NCI-H748 (cell line): ENCODE data around the gene ANKS1B.

ENCODE experiments used
- DNase-seq: peaks from one replicate; lab custom pipeline; 2025; ENCODE audit not compliant: unreplicated experiment; lab: John Stamatoyannopoulos, UW

ANKS1B gene

GRCh38 chr12:99486277-99486676, 498.5 kb downstream of the ANKS1B start:
- no peak for DNase-seq

DNA sequence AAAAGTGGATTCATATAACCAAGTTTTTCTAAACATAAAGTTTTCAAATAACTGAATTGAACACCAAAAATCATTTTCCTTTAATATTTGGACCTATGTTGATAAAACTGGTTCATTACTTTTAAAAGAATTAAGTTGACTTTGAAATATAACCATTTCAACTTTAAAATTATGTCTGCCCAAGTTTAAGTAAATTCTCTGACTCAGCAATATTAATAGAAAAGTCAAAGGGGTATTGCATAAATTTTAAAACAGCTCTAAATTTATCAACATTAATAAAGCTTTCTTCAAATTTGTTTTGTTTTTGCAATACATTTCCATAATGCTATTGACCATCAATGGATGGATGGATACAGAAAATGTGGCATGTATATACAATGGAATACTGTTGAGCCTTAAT, 505.6 kb downstream of the ANKS1B start:
- no peak for DNase-seq

- peak; percentile 66 for DNase-seq
Observed at GRCh38 chr12:99476956-99477355, 507.8 kb downstream of the ANKS1B start.

DNA sequence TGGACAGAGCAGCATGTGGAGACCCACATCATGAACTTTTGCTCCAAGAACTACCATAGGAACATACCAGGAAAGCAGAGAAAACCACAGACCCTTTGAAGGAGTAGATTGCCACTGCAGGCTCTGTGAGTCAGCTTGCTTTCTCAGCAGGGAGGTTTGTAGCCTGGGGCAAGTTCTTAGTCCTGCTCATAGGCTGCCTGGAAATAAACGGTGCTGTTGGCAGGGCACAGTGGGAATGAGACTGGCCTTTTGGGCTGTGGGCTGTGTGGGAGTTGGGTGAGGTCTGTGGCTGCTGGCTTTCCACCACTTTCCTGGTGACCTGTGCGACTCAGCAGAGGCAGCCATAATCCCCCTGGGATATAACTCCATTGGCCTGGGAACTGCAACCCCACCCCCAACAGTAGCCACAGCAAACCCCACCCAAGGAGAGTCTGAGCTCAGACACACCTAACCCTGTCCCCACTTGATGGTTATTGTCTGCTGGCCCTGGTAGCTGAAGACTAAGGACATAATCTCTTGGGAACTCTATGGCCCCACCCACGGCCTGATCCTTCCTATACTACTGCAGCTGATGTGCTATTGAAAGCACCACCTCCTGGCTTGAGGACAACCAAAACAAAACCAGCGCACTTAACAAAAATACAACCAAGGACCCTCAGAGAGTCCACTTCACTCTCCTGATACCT, 529.2 kb downstream of the ANKS1B start:
- DNase-seq = no peak

GRCh38 chr12:99454539-99455172, 530.1 kb downstream of the ANKS1B start:
- DNase-seq = no peak

GRCh38 chr12:99453836-99454538, 530.7 kb downstream of the ANKS1B start:
- no peak for DNase-seq

DNA sequence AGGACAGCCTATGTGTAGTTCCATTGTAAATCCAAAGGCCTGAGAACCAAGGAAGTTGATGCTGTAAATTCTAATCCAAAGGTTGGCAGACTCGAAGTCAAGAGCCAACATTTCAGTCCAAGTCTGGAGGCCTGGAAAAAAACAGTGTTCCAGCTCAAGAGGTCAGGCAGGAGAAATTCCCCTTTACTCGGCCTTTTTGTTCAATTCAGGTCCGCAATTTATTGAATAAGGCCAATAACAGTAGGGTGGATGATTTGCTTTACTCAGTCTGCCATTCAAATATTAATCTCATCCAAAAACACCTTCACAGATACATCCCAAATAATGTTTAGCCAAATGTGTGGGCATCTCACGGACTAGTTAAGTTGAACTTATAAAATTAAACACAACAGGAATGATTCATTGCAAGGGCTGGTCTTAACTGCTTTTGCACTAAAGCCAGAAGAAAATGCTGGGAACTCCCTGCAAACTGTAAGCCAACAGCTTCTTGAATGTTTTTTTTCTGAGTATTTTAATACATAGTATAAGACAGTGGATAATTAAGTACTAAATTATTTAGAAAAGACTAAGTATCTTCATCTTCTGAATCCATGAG, 534.6 kb downstream of the ANKS1B start:
- DNase-seq = no peak

- no peak for DNase-seq
Observed at GRCh38 chr12:99444859-99445316, 539.8 kb downstream of the ANKS1B start.

DNA sequence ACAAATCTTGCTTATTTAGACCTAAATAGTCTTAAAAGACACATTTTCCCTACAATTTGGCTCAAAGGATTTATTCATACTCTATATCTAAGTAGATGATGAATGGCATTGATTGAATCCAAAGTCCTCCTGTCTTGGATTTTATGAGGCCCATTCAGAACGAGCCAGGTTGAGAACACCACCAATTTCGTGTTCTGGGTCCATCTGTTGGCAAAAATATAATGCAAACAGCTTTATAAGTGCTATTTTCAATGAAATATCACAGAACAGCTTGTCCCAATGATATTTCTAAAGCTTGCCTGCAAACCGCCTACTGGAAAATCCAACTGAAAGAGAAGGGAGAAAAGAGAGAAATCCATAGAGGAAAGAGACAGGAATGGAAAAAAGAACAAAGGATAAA, 542.0 kb downstream of the ANKS1B start:
- no peak for DNase-seq

GRCh38 chr12:99439399-99439798, 545.3 kb downstream of the ANKS1B start:
- no peak for DNase-seq

DNA sequence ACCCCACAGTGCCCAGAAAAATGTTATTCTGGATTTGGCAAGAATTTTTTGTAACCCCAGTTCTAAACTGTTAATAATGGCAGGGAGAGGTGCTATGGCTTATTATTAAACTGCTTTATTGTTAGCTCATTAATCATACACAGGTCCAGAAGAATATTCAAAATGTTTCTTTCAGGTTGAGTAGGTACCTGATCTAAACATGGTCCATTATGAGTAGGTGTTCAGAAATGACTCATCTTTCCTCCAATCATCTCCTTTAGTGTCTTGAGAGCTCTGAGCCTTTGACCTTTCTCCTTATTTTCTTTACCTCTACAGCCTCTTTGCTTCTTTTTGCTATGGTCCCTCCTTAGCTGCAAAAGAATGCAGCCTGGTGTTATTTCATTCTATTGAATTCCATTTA, 548.2 kb downstream of the ANKS1B start:
- DNase-seq = no peak

DNA sequence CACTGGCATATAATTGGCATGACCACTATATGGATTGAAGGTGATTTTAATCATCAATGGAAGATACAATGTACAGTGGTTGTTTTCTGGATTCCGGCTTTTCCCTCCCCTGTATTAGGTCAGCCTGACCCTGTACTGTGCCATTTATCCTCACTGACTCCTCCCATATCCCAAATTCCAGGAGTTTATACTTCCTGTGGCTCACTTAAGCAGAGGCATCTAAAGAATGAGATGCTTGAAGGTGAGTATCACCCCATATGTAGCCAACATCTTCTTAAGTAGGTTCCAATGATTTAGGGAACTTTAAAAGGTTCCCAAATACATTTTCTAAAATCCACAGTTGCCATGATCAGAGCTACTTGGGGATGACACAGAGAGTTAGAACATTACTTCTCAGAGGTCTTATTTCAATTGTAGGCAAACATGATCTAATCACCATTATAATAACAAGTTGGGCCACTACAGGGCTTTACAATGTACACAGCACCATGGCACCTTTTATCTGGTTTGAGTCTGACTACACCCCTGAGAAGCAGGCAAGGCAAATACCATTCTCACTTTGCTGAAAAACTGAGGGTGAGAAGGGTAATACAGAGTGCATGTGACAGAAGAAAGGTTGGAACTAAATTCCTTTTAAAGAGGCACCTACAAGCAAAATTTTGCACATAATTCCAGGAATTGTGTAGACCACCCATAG, 549.5 kb downstream of the ANKS1B start:
- no peak for DNase-seq

- no peak for DNase-seq
Observed at GRCh38 chr12:99433155-99433554, 551.6 kb downstream of the ANKS1B start.

GRCh38 chr12:99431203-99431602, 553.5 kb downstream of the ANKS1B start:
- DNase-seq = no peak

GRCh38 chr12:99427104-99427503, 557.6 kb downstream of the ANKS1B start:
- no peak for DNase-seq

GRCh38 chr12:99418379-99418778, 566.4 kb downstream of the ANKS1B start:
- DNase-seq = no peak

GRCh38 chr12:99413751-99414150, 571.0 kb downstream of the ANKS1B start:
- DNase-seq = no peak

DNA sequence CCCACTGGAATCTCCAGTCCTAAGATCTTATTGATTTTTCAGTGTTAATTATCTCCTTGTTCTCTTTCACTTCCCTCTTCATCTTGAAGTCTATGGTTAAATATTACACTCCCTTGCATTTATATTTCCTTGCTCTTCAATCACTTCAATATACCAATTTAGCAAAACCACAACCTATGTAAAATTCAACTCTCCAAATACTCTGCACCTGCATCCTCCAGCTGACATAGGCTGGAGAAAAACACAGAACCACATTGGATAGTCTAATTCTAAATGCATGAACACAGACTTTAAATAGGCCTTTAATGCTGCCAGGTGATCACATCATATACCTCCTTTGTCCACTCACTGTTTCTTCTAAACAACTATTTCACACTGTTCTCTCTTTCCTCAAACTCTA, 591.0 kb downstream of the ANKS1B start:
- DNase-seq = no peak

DNA sequence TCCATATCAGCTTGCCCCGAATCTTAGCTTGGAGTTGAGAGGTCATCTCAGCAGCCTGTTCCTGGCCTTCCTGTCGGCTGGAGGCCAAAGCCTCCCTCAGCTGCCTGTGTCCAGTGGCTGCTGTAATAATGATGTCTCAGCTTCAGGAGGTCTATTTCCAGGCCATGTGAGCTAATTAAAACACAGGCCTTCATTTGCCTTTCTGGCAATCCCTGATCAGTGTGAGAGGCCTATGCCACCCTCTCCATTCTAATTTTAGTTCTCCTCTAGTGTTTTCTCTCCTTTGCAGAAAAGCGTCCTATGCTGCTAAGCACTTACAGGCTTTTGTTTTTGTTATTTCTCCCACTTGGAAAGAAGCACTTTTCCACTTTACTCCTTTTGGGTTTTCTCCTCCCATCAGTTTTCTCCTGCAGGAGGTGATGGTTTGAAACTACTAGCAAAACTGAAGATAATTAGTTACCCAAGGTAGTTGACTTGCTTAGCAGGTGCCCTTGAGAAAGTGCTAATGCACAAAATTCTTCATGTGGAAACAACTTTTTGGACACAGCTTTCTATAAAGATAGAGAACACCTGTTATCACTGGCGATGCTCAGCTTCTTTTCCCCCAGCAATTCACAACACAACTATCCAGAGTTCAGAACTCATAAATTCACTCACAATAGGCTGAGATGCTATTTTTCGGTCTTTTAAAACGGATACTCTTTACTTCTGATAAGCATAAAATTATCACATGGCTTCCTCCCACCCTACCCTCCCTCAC, 592.5 kb downstream of the ANKS1B start:
- DNase-seq = no peak

DNA sequence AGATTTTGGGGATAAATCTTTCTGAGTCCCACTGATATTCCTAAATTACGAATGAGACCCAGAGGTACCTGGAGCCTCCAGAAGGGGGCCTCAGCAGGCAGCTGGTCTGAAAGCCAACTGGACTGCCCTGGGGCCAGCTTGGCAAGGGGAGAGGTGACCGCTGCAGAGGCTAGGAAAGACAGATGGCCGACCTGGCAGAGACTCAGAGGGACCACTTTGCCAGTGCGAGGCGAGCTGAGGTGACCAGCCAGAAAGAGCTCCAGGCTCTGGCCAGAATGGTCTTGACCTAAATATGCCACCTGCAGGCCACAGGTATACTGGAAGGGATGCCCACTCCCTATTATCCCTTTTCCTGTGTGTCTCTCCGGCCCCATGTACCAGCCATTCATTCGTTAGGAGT, 594.0 kb downstream of the ANKS1B start:
- DNase-seq = peak; percentile 6
